GM12801 (cell line): ENCODE results near the gene RECQL5.

Experiments used
- CTCF ChIP-seq: IDR thresholded peaks from one replicate; pipeline ENCODE4 v1.5.1; 2011; ENCODE audit warnings: control low read depth; ENCODE audit not compliant: insufficient read length; ENCODE audit errors: extremely low read depth

Gene RECQL5

GRCh38 chr17:75602644-75603043 is 64.3 kb downstream of the RECQL5 start:
- TF ChIP-seq CTCF: no peak

- TF ChIP-seq CTCF: no peak
Observed at GRCh38 chr17:75601057-75601987, 65.6 kb downstream of the RECQL5 start.

GRCh38 chr17:75596320-75597087 is 70.5 kb downstream of the RECQL5 start:
- TF ChIP-seq CTCF: no peak

- no peak for TF ChIP-seq CTCF
Observed at GRCh38 chr17:75595920-75596313, 71.0 kb downstream of the RECQL5 start.

GRCh38 chr17:75595284-75595919 is 71.6 kb downstream of the RECQL5 start:
- no peak for TF ChIP-seq CTCF

GRCh38 chr17:75594499-75595283 is 72.3 kb downstream of the RECQL5 start:
- no peak for TF ChIP-seq CTCF
